ENCODE results near the gene ARMH3.

The ARMH3 gene

DNA sequence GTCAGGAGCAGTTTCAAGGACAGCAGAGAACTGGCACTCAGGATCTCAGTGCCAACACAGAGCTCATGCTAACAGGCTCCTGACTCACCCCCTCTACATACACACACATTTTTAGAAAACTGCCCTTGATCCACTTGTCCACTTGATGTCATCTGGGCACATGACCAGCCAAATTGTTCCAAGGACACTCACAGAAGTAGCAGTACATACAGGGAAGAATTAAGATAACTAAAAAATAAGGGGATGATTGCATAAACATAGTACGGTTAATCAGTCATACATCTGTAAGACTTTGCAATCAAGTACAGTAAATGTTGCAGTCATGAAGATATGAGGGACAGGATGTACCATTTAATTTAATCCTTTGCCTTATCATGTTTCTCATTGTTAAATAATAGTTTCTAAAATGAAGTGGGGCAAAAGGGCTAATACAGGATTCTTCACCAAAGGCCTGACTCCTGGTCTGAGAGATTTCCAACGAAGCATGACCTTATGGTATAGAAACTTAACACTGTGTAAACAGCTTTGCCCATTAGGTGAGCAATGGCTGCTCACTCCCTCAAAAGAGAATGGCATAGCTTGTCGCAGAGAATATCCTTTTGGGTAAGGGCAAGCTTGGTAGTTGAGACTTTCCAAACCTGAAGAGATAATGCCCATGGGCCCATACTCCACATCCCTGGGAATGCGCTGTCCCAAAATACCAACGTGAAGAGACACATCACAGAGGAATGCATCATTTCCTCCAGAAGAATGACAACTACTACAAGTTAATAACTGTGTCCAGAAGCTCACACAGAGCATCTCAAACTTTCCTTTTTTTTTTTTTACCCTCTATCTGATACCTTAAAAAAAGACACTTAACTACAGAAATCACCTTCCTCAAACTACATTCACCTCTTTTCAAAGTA, 94.1 kb downstream of the ARMH3 start:
- TF ChIP-seq TAF1 (IDR thresholded peaks at IDR 0.05; ENCODE audit: borderline replicate concordance, insufficient read depth, low read length) (no peak), POLR2AphosphoS5 (IDR thresholded peaks at IDR 0.05; ENCODE audit: low read depth, low read length) (no peak), SIN3A (IDR thresholded peaks at IDR 0.05; ENCODE audit: borderline replicate concordance, insufficient read depth, low read length) (no peak), REST (IDR thresholded peaks at IDR 0.05; ENCODE audit: insufficient read depth in 1 of 2, low read depth in 2 of 2, low read length in 2 of 2) (no peak), FOXP2 (optimal IDR thresholded peaks at IDR 0.05; ENCODE audit: borderline replicate concordance, extremely low read depth, extremely low read length, insufficient read depth) (no peak)

DNA sequence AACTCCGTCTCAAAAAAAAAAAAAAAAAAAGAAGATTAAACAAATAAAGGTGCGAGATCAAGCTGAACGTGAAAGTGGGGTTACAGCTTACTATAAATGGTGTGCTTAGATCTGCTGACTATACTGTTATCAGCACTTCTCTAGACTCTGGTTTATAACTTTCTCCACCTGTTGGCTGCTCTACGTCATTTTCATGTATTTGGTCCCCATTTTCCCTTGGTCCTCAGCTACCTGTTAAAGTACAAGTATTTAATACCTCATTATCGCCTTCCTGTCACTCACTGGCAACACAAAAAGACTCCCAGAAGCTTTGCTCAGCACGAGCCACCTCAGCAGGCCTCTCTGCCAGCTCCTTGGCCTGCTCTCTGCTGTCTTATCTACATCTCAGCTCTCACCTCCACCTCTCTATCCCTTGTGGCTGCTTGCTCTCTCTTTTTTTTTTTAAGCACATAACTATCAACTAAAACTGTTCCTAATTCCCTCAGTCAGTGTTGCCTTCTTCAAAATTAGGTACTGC, 95.0 kb downstream of the ARMH3 start:
- TF ChIP-seq POLR2AphosphoS5 (IDR thresholded peaks at IDR 0.05; ENCODE audit: low read depth, low read length) (no peak), REST (IDR thresholded peaks at IDR 0.05; ENCODE audit: insufficient read depth in 1 of 2, low read depth in 2 of 2, low read length in 2 of 2) (no peak)

GRCh38 chr10:101959346-101959916, 96.5 kb downstream of the ARMH3 start:
- TF ChIP-seq FOXP2 (optimal IDR thresholded peaks at IDR 0.05; ENCODE audit: borderline replicate concordance, extremely low read depth, extremely low read length, insufficient read depth) (no peak), TAF1 (IDR thresholded peaks at IDR 0.05; ENCODE audit: borderline replicate concordance, insufficient read depth, low read length) (no peak), REST (IDR thresholded peaks at IDR 0.05; ENCODE audit: insufficient read depth in 1 of 2, low read depth in 2 of 2, low read length in 2 of 2) (no peak), SIN3A (IDR thresholded peaks at IDR 0.05; ENCODE audit: borderline replicate concordance, insufficient read depth, low read length) (no peak), POLR2AphosphoS5 (IDR thresholded peaks at IDR 0.05; ENCODE audit: low read depth, low read length) (no peak)

DNA sequence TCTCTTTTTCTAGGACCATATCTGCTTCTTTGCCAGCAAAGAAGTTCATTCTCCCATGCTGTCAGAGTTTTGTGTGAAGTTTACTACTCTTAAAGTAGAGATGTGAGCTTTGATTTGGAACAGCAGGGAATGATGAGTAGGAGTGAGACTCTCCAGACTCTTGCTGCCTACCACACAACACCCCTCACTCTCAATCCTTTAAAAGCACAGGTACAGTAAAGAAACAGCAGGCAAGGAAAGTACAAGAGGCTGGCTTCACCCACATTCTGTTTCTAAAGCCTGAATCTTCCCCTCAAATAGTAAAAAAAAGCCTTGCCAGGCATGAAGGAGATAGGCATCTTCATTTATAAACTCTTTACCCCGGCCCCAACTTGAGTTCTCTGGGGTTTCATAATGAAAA, 97.3 kb downstream of the ARMH3 start:
- TF ChIP-seq SIN3A (IDR thresholded peaks at IDR 0.05; ENCODE audit: borderline replicate concordance, insufficient read depth, low read length), result no peak
- TF ChIP-seq POLR2AphosphoS5 (IDR thresholded peaks at IDR 0.05; ENCODE audit: low read depth, low read length), result no peak
- no peak for TF ChIP-seq REST (IDR thresholded peaks at IDR 0.05; ENCODE audit: insufficient read depth in 1 of 2, low read depth in 2 of 2, low read length in 2 of 2)
- no peak for TF ChIP-seq TAF1 (IDR thresholded peaks at IDR 0.05; ENCODE audit: borderline replicate concordance, insufficient read depth, low read length)
- TF ChIP-seq FOXP2 (optimal IDR thresholded peaks at IDR 0.05; ENCODE audit: borderline replicate concordance, extremely low read depth, extremely low read length, insufficient read depth), result no peak

Measured in PFSK-1 (cell line).